T follicular helper cell (primary cell): ENCODE data around the gene ECE1.
"Not testable (repeated sequence)": the region's sequence is repeated elsewhere in the genome, so short reads cannot be mapped to it uniquely, and the experiment has no call there.

ENCODE experiments used
- DNase-seq: peaks from one replicate; pipeline ENCODE4 v3.0.0-alpha.2; 2020; ENCODE audit warnings: low read depth

The ECE1 gene

GRCh38 chr1:21292984-21293536, 2.8 kb upstream of the ECE1 start:
- DNase-seq = peak; percentile 18

GRCh38 chr1:21292503-21292983, 2.3 kb upstream of the ECE1 start:
- no peak for DNase-seq

GRCh38 chr1:21291964-21292363, 1.7 kb upstream of the ECE1 start:
- no peak for DNase-seq

GRCh38 chr1:21291184-21291583, 921 bp upstream of the ECE1 start:
- DNase-seq = no peak

GRCh38 chr1:21290546-21290944, 282 bp upstream of the ECE1 start:
- DNase-seq = no peak

- no peak for DNase-seq
Observed at GRCh38 chr1:21289127-21289526, 1.1 kb downstream of the ECE1 start.

GRCh38 chr1:21287905-21288514, 2.3 kb downstream of the ECE1 start:
- DNase-seq = no peak

GRCh38 chr1:21285386-21285785, 4.9 kb downstream of the ECE1 start:
- not testable (repeated sequence) for DNase-seq

- no peak for DNase-seq
Observed at GRCh38 chr1:21285055-21285372, 5.2 kb downstream of the ECE1 start.

- no peak for DNase-seq
Observed at GRCh38 chr1:21284206-21285054, 5.8 kb downstream of the ECE1 start.

- no peak for DNase-seq
Observed at GRCh38 chr1:21283524-21283923, 6.7 kb downstream of the ECE1 start.

- not testable (repeated sequence) for DNase-seq
Observed at GRCh38 chr1:21282020-21282419, 8.2 kb downstream of the ECE1 start.

- DNase-seq = no peak
Observed at GRCh38 chr1:21280482-21280881, 9.8 kb downstream of the ECE1 start.

GRCh38 chr1:21280011-21280471, 10.2 kb downstream of the ECE1 start:
- no peak for DNase-seq

GRCh38 chr1:21278860-21279845, 11.1 kb downstream of the ECE1 start:
- no peak for DNase-seq

GRCh38 chr1:21278208-21278859, 11.9 kb downstream of the ECE1 start:
- no peak for DNase-seq

GRCh38 chr1:21277180-21277579, 13.1 kb downstream of the ECE1 start:
- no peak for DNase-seq

- no peak for DNase-seq
Observed at GRCh38 chr1:21272540-21272939, 17.7 kb downstream of the ECE1 start.

GRCh38 chr1:21271550-21271949, 18.7 kb downstream of the ECE1 start:
- no peak for DNase-seq

GRCh38 chr1:21270086-21270689, 20.1 kb downstream of the ECE1 start:
- peak; percentile 78 for DNase-seq
